Ammon's horn (tissue), 1 donor: ENCODE measurements around the gene SLC7A10.
"Not testable (repeated sequence)": the region's sequence is repeated elsewhere in the genome, so short reads cannot be mapped to it uniquely, and the experiment has no call there.

Experiments
- DNase-seq: peaks from one replicate; pipeline ENCODE4 v3.0.0-alpha.2; 2016; ENCODE audit warnings: low spot score

Gene SLC7A10

GRCh38 chr19:33216198-33216830 is 9.3 kb downstream of the SLC7A10 start:
- no peak for DNase-seq

GRCh38 chr19:33215438-33216197 is 10.0 kb downstream of the SLC7A10 start:
- DNase-seq, result no peak

DNA sequence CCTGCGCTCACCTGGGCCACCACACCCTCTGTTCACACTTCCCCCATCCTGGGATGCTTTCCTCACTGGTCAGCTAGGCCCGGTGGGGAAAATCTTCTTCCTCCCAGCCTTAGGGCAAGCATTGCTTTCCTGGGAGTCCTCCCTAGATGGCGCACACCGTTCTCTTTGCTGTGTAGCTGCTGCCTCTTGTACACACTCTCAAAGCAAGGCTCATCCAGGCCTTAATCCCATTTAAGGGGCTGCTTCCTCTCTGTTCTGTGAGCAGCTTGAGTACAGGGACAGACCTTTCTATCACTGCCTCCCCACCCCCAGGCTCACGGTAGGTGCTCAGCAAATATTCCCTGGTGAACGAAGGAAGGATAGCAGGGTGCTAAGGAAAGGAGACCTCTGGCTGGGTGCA is 11.1 kb downstream of the SLC7A10 start:
- DNase-seq, result no peak

GRCh38 chr19:33212436-33213172 is 13.0 kb downstream of the SLC7A10 start:
- DNase-seq, result no peak

DNA sequence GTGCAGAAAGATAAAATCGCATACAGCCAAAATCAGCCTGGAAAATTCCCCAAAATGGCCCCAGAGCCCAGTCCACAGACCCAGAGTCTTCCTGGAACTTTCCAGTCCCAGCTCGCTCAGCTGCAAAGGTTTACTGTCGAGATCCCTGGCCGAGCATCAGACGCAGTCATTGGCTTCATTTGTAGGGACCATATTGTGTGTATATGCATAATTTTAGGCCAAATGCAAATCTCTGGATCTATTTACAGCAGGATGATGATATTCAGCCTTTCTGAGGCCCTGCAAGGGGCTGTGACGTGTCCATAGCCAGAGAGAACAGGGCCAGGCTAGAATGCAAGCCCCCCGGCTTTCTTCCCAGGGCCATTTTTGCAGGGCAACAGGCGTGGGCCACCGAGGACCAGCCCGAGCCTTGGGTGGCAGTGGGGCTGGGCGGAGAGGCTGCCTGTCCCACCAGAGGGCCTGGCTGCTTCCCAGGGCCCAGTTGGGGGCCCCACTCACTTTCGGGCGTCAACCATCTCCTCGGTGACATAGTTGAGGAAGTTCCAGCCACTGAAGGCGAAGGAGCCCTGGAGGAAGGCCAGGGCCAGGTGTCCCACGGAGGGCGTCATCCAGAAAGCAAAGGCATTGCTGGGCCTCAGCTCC is 13.7 kb downstream of the SLC7A10 start:
- DNase-seq, result no peak

DNA sequence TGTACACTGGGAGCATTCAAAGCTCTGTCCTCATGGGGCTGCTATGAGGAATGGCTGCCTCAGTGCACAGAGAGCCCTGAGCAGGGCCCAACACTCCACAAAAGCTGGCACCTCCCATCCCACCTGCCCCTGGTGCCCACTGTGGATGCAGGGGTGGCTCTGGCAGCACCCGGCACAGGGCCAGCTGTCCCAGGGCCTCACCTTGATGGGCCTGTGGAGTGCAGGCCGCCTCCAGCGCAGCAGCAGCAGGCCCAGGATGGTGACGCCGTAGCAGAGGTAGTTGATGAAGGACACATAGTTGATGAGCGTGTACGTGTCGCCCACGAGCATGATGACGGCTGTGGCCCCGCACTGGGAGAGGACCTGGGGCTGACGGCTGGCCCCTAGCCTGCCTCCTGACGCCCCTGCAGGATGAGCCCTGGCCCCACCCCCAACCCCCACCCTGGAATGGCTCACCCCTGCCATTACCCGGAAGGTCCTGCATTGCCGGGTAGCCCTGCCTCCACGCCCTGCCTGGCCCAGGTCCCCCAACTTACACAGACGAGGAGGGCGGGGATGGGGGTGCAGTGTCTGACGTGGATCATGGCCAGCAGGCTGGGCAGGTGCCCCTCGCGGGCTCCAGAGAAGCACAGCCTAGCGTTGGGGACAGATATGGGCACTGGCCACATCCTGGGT is 15.2 kb downstream of the SLC7A10 start:
- no peak for DNase-seq

- not testable (repeated sequence) for DNase-seq
Measured at GRCh38 chr19:33209850-33210230, 15.8 kb downstream of the SLC7A10 start.

DNA sequence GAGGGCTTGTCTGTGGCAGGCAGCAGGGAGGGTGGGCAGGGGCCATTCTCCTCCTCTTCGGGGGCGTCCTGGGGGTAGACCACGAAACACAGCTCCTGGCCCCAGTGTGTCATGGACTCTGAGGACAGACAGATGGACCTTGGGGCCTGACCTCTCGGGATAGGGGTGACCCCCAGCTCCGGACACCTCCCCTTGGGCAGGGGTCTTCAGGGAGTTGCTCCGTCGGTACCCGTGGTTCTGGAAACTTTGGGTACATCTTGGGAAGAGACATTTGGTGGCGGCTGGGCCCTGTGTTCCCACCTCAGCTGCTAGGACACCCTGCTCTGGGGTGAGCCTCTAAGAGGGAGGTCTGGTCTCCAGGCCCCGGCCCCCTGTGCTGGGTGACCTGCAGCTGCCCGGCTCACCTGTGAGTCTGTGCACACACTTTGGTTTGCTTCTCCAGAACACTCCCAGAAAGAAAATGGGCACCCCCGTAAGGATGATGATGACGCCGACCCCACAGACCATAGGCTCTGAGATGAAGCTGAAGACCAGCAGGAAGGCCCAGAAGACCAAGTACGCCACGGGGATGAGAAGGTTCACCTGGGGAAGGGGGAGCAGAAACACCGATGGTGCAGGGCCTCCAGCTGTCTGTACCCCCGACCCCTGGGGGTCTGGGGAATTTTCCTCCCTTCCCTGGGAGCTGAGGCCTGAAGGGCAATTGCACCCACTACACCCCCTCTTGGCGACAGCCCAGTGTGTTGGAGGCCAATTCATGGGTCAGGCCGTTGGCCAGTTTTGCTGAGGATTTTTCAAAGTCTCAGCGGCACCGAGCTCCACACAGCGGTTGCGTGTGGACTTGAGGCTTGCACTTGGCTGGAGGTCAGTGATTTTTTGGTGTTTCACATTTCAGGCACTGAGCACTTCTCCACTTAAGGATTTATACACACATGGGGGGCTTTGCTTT is 16.5 kb downstream of the SLC7A10 start:
- peak; percentile 32 for DNase-seq

DNA sequence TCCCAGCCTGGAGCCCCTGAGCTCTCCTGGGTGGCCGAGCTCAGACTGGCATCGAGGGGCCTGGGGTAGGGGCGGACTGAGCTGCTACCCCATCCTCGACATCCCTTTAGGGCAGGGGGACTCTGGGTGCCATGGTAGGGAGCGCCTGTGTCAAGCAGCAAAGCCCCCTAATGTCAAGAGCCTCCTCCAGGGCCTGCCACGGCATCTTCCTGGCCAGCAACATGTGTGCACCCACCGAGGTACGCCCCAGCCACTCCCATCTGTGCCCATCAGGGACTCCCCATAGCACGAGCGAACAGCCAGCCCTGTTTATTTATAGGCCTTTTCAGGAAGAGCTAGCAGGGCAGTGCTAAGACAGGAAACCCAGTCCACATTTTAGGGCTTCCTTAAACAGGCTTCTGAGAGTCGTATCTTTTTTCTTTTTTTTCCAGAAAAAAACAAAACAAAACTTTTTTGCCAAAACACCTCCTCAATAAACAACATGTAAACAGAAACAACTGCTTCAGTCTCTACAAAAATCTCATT is 17.2 kb downstream of the SLC7A10 start:
- DNase-seq, result peak; percentile 36

- DNase-seq, result no peak
Measured at GRCh38 chr19:33207903-33208302, 17.7 kb downstream of the SLC7A10 start.

DNA sequence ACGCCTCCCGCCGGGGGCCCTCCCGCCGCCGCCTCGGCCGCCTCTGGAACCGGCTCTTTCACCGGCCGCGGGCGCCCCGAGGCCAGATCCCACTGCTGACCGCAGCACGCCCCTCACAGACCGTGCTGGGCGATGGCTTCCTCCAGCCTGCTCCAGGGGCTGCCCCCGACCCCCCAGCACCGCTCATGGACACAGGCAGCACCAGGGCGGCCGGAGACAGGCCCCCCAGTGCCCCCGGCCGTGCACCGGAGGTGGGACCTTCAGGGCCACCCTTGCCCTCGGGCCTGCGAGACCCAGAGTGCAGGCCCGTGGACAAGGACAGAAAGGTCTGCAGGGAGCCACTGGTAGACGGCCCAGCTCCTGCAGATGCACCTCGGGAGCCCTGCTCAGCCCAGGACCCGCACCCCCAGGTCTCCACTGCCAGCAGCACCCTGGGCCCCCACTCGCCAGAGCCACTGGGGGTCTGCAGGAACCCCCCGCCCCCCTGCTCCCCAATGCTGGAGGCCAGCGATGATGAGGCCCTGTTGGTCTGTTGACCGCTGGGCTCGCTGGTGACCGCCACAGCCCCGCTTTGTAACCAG is 18.5 kb downstream of the SLC7A10 start:
- DNase-seq, result no peak

DNA sequence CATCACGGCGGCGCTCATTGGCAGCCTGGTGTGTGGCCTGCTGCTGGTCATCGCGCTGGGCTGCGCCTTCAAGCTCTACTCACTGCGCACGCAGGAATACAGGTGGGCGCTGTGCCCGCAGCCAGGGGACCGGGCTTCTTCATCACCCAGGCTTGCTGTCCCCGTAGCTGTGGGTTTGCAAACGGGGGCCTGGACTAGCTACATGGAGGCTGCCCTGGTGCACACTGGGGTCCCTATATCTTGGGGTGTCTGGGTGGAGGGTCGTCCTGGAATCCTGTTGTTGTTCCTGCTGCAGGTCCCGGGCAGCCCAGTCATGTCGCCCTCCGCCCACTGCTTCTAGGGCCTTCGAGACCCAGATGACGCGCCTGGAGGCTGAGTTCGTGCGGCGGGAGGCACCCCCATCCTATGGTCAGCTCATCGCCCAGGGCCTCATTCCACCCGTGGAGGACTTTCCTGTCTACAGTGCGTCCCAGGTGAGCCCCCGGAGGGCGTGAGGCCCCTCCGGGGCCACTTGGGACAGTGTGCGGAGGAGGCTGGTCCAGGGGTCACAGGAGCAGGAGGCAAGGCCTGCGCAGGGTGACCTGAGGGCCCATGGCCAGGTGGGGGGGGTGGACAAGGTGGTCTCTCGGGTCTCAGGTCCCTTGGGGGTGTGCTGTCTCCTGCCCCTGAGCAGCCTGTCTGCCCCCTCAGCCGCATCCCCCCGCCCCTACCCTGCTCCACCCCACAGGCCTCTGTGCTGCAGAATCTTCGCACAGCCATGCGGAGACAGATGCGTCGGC is 19.2 kb downstream of the SLC7A10 start:
- DNase-seq, result no peak

DNA sequence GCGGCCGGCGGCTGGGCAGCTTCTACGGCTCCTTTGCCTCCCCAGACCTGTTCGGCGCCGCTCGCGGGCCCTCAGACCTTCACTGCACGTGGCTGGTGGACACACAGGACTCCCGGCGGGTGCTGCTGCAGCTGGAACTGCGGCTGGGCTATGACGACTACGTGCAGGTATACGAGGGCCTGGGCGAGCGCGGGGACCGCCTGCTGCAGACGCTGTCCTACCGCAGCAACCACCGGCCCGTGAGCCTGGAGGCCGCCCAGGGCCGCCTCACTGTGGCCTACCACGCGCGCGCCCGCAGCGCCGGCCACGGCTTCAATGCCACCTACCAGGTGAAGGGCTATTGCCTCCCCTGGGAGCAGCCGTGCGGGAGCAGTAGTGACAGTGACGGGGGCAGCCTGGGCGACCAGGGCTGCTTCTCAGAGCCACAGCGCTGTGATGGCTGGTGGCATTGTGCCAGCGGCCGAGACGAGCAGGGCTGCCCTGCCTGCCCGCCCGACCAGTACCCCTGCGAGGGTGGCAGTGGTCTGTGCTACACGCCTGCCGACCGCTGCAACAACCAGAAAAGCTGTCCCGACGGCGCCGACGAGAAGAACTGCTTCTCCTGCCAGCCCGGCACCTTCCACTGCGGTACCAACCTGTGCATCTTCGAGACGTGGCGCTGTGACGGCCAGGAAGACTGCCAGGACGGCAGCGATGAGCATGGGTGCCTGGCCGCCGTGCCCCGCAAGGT is 20.0 kb downstream of the SLC7A10 start:
- no peak for DNase-seq

DNA sequence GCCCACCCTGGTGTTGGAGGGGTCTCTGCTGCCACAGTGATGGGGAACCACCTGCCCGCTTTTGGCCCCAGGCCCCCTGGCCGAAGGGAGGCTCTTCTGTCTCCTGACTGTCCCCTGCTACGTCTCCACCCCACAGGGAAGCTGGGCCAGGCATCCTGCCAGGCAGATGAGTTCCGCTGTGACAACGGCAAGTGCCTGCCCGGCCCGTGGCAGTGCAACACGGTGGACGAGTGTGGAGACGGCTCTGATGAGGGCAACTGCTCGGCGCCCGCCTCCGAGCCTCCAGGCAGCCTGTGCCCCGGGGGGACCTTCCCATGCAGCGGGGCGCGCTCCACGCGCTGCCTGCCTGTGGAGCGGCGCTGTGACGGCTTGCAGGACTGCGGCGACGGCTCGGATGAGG is 20.5 kb downstream of the SLC7A10 start:
- DNase-seq, result no peak

GRCh38 chr19:33204136-33204973 is 21.3 kb downstream of the SLC7A10 start:
- DNase-seq, result no peak

GRCh38 chr19:33203529-33203928 is 22.1 kb downstream of the SLC7A10 start:
- DNase-seq, result no peak

GRCh38 chr19:33202546-33203507 is 22.8 kb downstream of the SLC7A10 start:
- DNase-seq, result no peak
